GM23248 (cell line): ENCODE results near the gene KLHL6. TPM values are rescaled to one million over a fixed set of nuclear protein-coding genes. Genes with fewer than 3 reads are reported as not detected.
"Not testable (repeated sequence)": the region's sequence is repeated elsewhere in the genome, so short reads cannot be mapped to it uniquely, and the experiment has no call there.

Source experiments
- DNase-seq: peaks from one replicate; pipeline ENCODE4 v3.0.0-alpha.2; 2015
- H2AFZ ChIP-seq: fragments of 200-600 bp; sonication (generic); 2 replicates; pipeline ENCODE4 v1.6.1; 2016; ENCODE audit warnings: antibody characterized with exemption
- H3F3A ChIP-seq: fragments of 200-600 bp; sonication (generic); 2 replicates; pipeline ENCODE4 v1.6.1; 2016; ENCODE audit warnings: mild to moderate bottlenecking, antibody characterized with exemption, mixed run types; ENCODE audit not compliant: insufficient read depth
- H3K27ac ChIP-seq: fragments of 200-600 bp; sonication (generic); 2 replicates; pipeline ENCODE4 v1.5.1; 2016; ENCODE audit warnings: mild to moderate bottlenecking
- H3K27me3 ChIP-seq: fragments of 200-600 bp; sonication (generic); replicated peaks from 2 replicates; pipeline ENCODE4 v1.6.1; 2016; ENCODE audit warnings: mild to moderate bottlenecking; ENCODE audit not compliant: insufficient read depth
- H3K36me3 ChIP-seq: fragments of 200-600 bp; sonication (generic); 2 replicates; pipeline ENCODE4 v1.6.1; 2016; ENCODE audit warnings: low read depth, mild to moderate bottlenecking
- H3K4me1 ChIP-seq: fragments of 200-600 bp; sonication (generic); 2 replicates; pipeline ENCODE4 v1.6.1; 2016; ENCODE audit warnings: mild to moderate bottlenecking; ENCODE audit not compliant: insufficient read depth
- H3K4me2 ChIP-seq: fragments of 200-600 bp; sonication (generic); one replicate; pipeline ENCODE4 v1.6.1; 2016; ENCODE audit warnings: mild to moderate bottlenecking; ENCODE audit not compliant: unreplicated experiment
- H3K4me3 ChIP-seq: fragments of 200-600 bp; sonication (generic); 2 replicates; pipeline ENCODE4 v1.5.1; 2016; ENCODE audit warnings: mild to moderate bottlenecking
- H3K79me2 ChIP-seq: fragments of 200-600 bp; sonication (generic); 2 replicates; pipeline ENCODE4 v1.6.1; 2016; ENCODE audit warnings: mild to moderate bottlenecking; ENCODE audit not compliant: insufficient read depth
- H3K9ac ChIP-seq: fragments of 200-600 bp; sonication (generic); 2 replicates; pipeline ENCODE4 v1.6.1; 2016; ENCODE audit warnings: mild to moderate bottlenecking
- H3K9me2 ChIP-seq: fragments of 200-600 bp; sonication (generic); 2 replicates; pipeline ENCODE4 v1.6.1; 2016; ENCODE audit warnings: mixed run types, mild to moderate bottlenecking, moderate library complexity; ENCODE audit not compliant: insufficient read depth
- H3K9me3 ChIP-seq: fragments of 200-600 bp; sonication (generic); one replicate; pipeline ENCODE4 v1.6.1; 2017; ENCODE audit warnings: low read depth
- H4K20me1 ChIP-seq: fragments of 200-600 bp; sonication (generic); 2 replicates; pipeline ENCODE4 v1.6.0; 2016; ENCODE audit not compliant: insufficient read depth
- EZH2 ChIP-seq: fragments of 200-600 bp; sonication (generic); IDR thresholded peaks from 2 replicates; pipeline ENCODE4 v1.6.1; 2018; ENCODE audit warnings: antibody characterized with exemption, mild to moderate bottlenecking; ENCODE audit not compliant: insufficient read depth, poor library complexity, severe bottlenecking
- EZH2phosphoT487 ChIP-seq: fragments of 200-600 bp; sonication (generic); IDR thresholded peaks from 2 replicates; pipeline ENCODE4 v1.6.1; 2018; ENCODE audit warnings: antibody characterized with exemption, moderate library complexity, mild to moderate bottlenecking, low read depth; ENCODE audit not compliant: insufficient read depth
- WGBS, 2 experiments: methylation state at CpG; one replicate each; pipeline ENCODE4 v1.1.6; 2015 to 2017; ENCODE audit warnings: low lambda C conversion rate in 2 of 2, low coverage in 1 of 2; ENCODE audit errors: missing lambda C conversion rate in 2 of 2; 5-methylcytosine and 5-hydroxymethylcytosine counted together
- in situ Hi-C: fragments of 300-500 bp; cut with MboI; formaldehyde crosslinking; loops from 2 replicates; pipeline ENCODE4 v1.15.0; 2020
- polyA plus RNA-seq: library from polyadenylated mRNA; unstranded; fragments of >200 nt; fragmentation: Nextera tagmentation; extraction: Ambion mirVana; gene quantifications from 2 replicates; pipeline ENCODE4 v1.2.1, GENCODE V29; 2016
- total RNA-seq: library from RNA; depleted of rRNA; stranded (reverse); fragments of >200 nt; shearing (Covaris generic); gene quantifications from 2 replicates; pipeline ENCODE4 v1.2.3, GENCODE V29; 2014

The KLHL6 gene
- total and polyA plus RNA-seq, 2 experiments from 2014 or later, result not detected

DNA sequence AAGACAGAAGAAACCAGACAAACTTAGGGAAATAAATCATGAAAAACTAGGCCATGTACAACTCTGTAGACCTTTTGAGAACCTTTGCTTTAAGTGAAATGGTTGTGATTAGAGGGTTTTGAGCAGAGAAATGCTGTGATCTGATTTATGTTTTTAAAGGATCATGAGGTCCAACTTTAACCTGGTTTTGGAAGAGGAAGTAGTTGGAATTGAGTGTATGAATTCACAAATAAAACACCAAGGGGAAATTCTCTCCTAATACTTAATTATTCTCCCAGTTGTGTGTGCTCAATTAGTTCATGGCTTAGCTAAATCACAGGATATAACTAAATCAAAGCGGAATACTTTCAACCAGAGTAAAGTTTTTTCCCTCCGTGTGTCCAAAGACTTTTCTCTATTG is 81.5 kb downstream of the KLHL6 start:
- Histone ChIP-seq H2AFZ (no peak overlapping the region), H3K9me2 (no peaks in the 10 kb centered on the region), H3K9ac (no peak overlapping the region), H3K36me3 (no peaks in the 10 kb centered on the region), H3K79me2 (no peaks in the 10 kb centered on the region), H3K4me3 (no peak overlapping the region), H3F3A (no peaks in the 10 kb centered on the region), H3K4me1 (no peaks in the 10 kb centered on the region), H3K9me3 (no peaks in the 10 kb centered on the region), H3K4me2 (no peak overlapping the region), H3K27me3 (peaks cover 4% of the 10 kb centered on the region), H4K20me1 (no peaks in the 10 kb centered on the region), H3K27ac (no peak overlapping the region)
- TF ChIP-seq EZH2 (no peak), EZH2phosphoT487 (no peak)
- in situ Hi-C loops, result loop anchor here (10.0 kb wide), 1 partner anchor 291 kb away; no protein-coding TSS in a partner anchor
- WGBS, 2 experiments, result 27 to 39% methylated on average over 2 of the region's 2 CpGs
- no peak for DNase-seq

DNA sequence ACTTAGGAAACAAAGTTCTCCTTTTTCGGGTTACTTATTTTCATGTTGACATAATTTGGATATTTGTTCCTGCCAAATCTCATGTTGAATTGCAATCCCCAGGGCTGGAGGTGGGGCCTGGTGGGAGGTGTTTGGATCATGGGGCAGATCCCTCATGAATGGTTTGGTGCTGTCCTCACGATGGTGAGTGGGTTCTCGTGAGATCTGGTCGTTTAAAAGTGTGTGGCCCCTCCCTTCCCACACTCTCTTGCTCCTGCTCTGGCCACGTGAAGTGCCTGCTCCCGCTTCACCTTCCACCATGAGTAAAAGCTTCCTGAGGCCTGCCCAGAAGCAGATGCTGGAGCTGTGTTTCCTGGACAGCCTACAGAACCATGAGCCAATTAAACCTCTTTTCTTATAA is 83.4 kb downstream of the KLHL6 start:
- Histone ChIP-seq H3K27ac (no peak overlapping the region), H3K4me2 (no peak overlapping the region), H3K79me2 (no peaks in the 10 kb centered on the region), H3K9me3 (no peaks in the 10 kb centered on the region), H3F3A (0 out of 2 replicates have a peak, but pooled peaks cover 4% of the 10 kb centered on the region), H4K20me1 (no peaks in the 10 kb centered on the region), H3K9me2 (no peaks in the 10 kb centered on the region), H3K4me1 (no peaks in the 10 kb centered on the region), H2AFZ (no peak overlapping the region), H3K4me3 (no peak overlapping the region), H3K9ac (no peak overlapping the region), H3K36me3 (no peaks in the 10 kb centered on the region), H3K27me3 (peaks cover 4% of the 10 kb centered on the region)
- DNase-seq, result no peak
- in situ Hi-C loops, result loop anchor here (10.0 kb wide), 1 partner anchor 293 kb away; no protein-coding TSS in a partner anchor
- WGBS, 2 experiments, result 47 to 49% methylated on average over 6 of the region's 6 CpGs
- TF ChIP-seq EZH2 (no peak), EZH2phosphoT487 (no peak)

DNA sequence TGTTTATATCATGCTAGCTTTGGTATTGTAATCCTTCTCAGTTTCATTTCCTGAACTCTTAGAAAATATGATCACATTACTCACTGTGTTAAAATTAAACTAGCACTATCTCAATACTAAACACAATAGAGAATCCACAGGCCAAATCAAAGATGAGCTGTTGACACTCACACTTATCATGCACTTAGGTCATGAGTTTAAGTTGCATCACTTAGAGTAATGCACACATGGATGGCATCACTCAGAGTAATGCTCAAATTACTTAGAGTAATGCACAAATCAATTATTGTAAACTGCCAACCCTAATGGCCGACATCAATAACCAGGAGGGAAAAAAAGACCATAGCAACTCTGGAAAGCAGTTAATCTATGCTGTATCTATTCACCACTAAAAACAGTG is 87.1 kb downstream of the KLHL6 start:
- Histone ChIP-seq H3F3A (0 out of 2 replicates have a peak, but pooled peaks cover 4% of the 10 kb centered on the region), H3K27me3 (no peaks in the 10 kb centered on the region; the same call in 1 of the 2 replicates), H3K79me2 (no peaks in the 10 kb centered on the region), H3K4me3 (no peak overlapping the region), H2AFZ (no peak overlapping the region), H3K9ac (no peak overlapping the region), H3K27ac (no peak overlapping the region), H4K20me1 (no peaks in the 10 kb centered on the region), H3K4me2 (no peak overlapping the region), H3K9me3 (no peaks in the 10 kb centered on the region), H3K36me3 (no peaks in the 10 kb centered on the region), H3K9me2 (no peaks in the 10 kb centered on the region), H3K4me1 (no peaks in the 10 kb centered on the region)
- TF ChIP-seq EZH2phosphoT487, result no peak
- WGBS, 2 experiments, result 88 to 90% methylated on average over 1 of the region's 1 CpG
- DNase-seq, result no peak
- in situ Hi-C loops, result no loop called here

DNA sequence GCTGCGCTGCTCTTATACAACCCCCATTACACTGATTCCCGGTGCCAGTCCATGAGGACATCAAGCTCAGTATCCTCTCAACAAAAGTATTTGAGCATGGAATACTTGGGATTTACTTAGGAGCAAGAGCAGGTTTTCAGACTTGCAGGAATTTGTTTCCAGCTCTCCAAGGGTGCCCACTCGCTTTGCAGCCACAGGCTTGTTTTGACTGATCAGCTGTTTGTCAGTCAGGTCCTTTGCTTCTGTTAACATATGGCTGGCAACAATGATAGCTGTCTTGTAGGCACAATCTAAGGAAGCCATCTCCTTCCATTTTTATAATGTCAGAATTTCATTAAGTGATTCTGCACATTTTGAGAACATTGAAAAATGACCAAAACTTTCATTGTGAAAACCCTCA is 88.9 kb downstream of the KLHL6 start:
- Histone ChIP-seq H3K36me3 (no peaks in the 10 kb centered on the region), H3K4me3 (no peak overlapping the region), H3K79me2 (no peaks in the 10 kb centered on the region), H2AFZ (no peak overlapping the region), H3K4me1 (no peaks in the 10 kb centered on the region), H3F3A (0 out of 2 replicates have a peak, but pooled peaks cover 4% of the 10 kb centered on the region), H4K20me1 (no peaks in the 10 kb centered on the region), H3K9ac (no peak overlapping the region), H3K27ac (no peak overlapping the region), H3K4me2 (no peak overlapping the region), H3K27me3 (no peaks in the 10 kb centered on the region; the same call in 1 of the 2 replicates), H3K9me2 (no peaks in the 10 kb centered on the region), H3K9me3 (no peaks in the 10 kb centered on the region)
- DNase-seq, result no peak
- WGBS, 2 experiments, result 60% methylated on average over 3 of the region's 3 CpGs
- TF ChIP-seq EZH2phosphoT487 (no peak), EZH2 (no peak)
- in situ Hi-C loops, result no loop called here

DNA sequence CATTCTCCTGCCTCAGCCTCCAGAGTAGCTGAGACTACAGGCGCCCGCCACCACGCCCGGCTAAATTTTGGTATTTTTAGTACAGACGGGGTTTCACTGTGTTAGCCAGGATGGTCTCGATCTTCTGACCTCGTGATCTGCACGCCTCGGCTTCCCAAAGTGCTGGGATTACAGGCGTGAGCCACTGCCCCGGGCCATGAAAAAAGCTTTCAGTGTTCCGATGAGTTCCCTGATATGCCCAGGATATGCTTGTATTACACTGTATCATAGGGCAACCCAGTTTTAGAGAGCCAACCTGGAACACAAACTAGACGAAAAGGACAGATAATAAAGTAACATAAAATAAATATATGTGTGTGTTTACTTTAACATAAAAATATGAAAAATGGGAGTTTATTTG is 89.8 kb downstream of the KLHL6 start:
- H3K9me3 ChIP-seq, H3K27me3 ChIP-seq, H2AFZ ChIP-seq, H3K9me2 ChIP-seq, H3K79me2 ChIP-seq, H3K9ac ChIP-seq, H3K4me2 ChIP-seq, H3K36me3 ChIP-seq, DNase-seq, H3K4me1 ChIP-seq, H4K20me1 ChIP-seq, H3K27ac ChIP-seq, in situ Hi-C loops, H3F3A ChIP-seq, H3K4me3 ChIP-seq: not testable (repeated sequence)
- WGBS, 2 experiments, result 68 to 70% methylated on average over 13 of the region's 13 CpGs
